Small intestine (tissue), 7 donors: ENCODE data around the gene DPH2. TPM values are rescaled to one million over a fixed set of nuclear protein-coding genes. Genes with fewer than 3 reads are reported as not detected.

Experiments
- DNase-seq, 2 donors: peaks; one replicate each; pipeline versions ENCODE4 v3.0.0 to v3.0.0-alpha.2; 2013
- FAIRE-seq: peaks from 2 replicates; lab custom pipeline; 2012; peaks lifted over from hg19 to GRCh38; lab: Jason Lieb, UNC
- H3K27ac ChIP-seq, 3 donors: one replicate each; pipeline ENCODE4 v1.5.1; 2013; ENCODE audit warnings: low read length in 2 of 3, mild to moderate bottlenecking in 2 of 3, control low read depth in 1 of 3, inconsistent platforms in 1 of 3, low read depth in 1 of 3, moderate library complexity in 1 of 3
- H3K27me3 ChIP-seq, 3 donors: one replicate each; pipeline ENCODE4 v1.6.1; 2013; ENCODE audit warnings: low read length in 3 of 3, inconsistent platforms in 1 of 3; ENCODE audit not compliant: control insufficient read depth in 3 of 3, insufficient read depth in 3 of 3
- H3K36me3 ChIP-seq, 3 donors: one replicate each; pipeline ENCODE4 v1.6.1; 2013; ENCODE audit warnings: low read length in 3 of 3, inconsistent platforms in 1 of 3, low read depth in 1 of 3, mild to moderate bottlenecking in 1 of 3, moderate library complexity in 1 of 3; ENCODE audit not compliant: control insufficient read depth in 3 of 3, insufficient read depth in 2 of 3
- H3K4me1 ChIP-seq, 3 donors: one replicate each; pipeline ENCODE4 v1.6.1; 2013; ENCODE audit warnings: low read length in 2 of 3, inconsistent platforms in 1 of 3, low read depth in 1 of 3, mild to moderate bottlenecking in 1 of 3, moderate library complexity in 1 of 3; ENCODE audit not compliant: control insufficient read depth in 3 of 3, insufficient read depth in 2 of 3
- H3K4me3 ChIP-seq, 3 donors: one replicate each; pipeline ENCODE4 v1.5.1; 2013; ENCODE audit warnings: low read length in 3 of 3, control low read depth in 1 of 3, inconsistent platforms in 1 of 3, low read depth in 1 of 3, mild to moderate bottlenecking in 1 of 3, moderate library complexity in 1 of 3
- H3K9me3 ChIP-seq, 2 donors: one replicate each; pipeline ENCODE4 v1.6.1; 2013; ENCODE audit warnings: low read depth in 1 of 2, low read length in 1 of 2; ENCODE audit not compliant: control insufficient read depth in 2 of 2, insufficient read depth in 1 of 2
- WGBS, 3 donors: extraction: QIAGEN DNeasy Blood & Tissue Kit; methylation state at CpG; one replicate each; pipeline ENCODE4 v1.1.7; 2013; 5-methylcytosine and 5-hydroxymethylcytosine counted together
- polyA plus RNA-seq, 4 donors: library from polyadenylated mRNA; stranded (reverse) in 3 of 4; unstranded in 1 of 4; fragments of 200-250 nt in 3 of 4; fragments of 120-200 nt in 1 of 4; gene quantifications; one replicate each; pipeline versions ENCODE4 v1.2.1 to v1.2.3, GENCODE V29; 2013
- donor health status: healthy with polysubstance abuse.
- donor health status: control.
- donor health status: control.
- donor health status: Bipolar disorder and iron deficiency.
- donor health status: healthy.

The DPH2 gene
- polyA plus RNA-seq, 4 donors, result 5.8 to 25.2 (median 15.6) TPM

DNA sequence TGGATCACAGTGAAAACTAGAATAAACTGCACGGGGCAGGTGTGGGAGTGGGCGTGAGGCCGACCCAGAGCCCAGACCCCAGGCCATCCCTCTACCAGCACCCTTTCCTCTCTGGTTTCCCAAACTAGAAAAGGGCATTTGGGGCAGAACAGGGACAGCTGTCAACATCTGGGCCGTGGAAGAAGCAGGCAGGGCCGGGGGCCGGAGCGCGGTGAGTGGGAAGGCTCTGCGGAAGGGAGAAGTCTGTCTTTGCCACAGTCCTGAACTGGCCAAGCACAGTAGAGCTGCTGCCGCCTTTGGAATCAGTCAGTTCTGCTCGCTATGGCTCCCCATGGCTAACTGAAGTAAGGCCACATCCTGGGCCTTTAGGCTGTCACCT is 28.2 kb downstream of the DPH2 start:
- FAIRE-seq, result no peak
- peaks cover 0 to 24% (median 0%) of the 10 kb centered on the region in 3 donors for H3K4me1 ChIP-seq
- H3K4me3 ChIP-seq, result peak overlapping the region in 1 of 3 donors; percentile 34
- peak overlapping the region in 1 of 3 donors; percentile 78 for H3K27ac ChIP-seq
- no peaks in the 10 kb centered on the region for H3K9me3 ChIP-seq
- DNase-seq, result no peak
- WGBS, 3 donors, result 75 to 85% (median 77%) methylated on average over 10 to 11 of the region's 11 CpGs
- no peaks in the 10 kb centered on the region for H3K27me3 ChIP-seq
- H3K36me3 ChIP-seq, result peaks cover 0 to 40% (median 0%) of the 10 kb centered on the region in 3 donors

DNA sequence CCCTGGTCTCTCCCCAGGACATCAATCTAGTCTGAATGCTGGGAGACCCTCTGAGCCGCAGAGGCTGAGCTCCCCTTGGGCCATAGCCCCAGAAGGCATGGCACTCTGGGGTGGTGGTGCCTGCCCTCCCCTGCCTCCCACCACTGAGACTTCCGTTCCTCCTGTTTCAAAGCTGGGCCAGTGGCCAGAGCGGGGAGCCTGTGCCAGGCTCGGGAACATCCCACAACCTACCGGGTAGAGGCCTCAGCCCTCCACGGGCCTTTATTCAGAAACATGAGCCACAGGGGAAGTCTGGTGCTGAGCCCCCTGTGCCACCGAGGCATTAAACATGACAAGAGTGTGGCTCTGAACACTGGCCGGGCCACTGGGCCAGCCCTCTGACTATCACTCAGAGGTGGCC is 29.6 kb downstream of the DPH2 start:
- Histone ChIP-seq H3K9me3 (no peaks in the 10 kb centered on the region), H3K4me1 (peaks cover 0 to 24% (median 0%) of the 10 kb centered on the region in 3 donors), H3K27me3 (no peaks in the 10 kb centered on the region), H3K27ac (no peak overlapping the region), H3K4me3 (no peak overlapping the region), H3K36me3 (peaks cover 0 to 37% (median 0%) of the 10 kb centered on the region in 3 donors)
- FAIRE-seq (no peak), DNase-seq (no peak)
- 91 to 96% (median 93%) methylated on average over 8 of the region's 8 CpGs for WGBS, 3 donors

DNA sequence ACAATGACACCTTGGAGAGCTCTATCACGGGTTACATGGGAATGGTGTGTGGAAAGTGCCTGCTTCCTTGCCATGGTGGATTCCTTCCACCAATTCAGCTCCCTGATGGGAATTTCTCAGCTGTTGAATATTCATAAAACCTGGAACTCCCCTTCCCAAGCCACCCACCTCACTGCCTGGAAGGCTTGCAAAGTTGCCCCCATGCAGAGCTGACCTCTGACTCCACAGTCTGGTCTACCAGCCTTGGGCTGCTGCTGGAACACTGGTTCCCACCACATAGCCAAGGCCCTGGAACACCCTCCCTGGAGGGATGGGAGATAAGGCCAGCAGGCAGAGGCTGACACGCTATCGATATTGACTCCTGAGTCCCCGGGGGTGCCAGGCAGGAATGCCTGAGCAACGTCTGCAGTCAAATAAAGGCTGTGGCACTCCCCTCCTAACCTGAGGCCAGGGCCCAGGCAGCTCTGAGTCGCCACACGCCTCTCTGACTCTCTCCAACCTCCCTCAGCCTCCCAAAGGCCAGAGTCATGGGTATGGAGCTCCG is 30.4 kb downstream of the DPH2 start:
- FAIRE-seq, result no peak

DNA sequence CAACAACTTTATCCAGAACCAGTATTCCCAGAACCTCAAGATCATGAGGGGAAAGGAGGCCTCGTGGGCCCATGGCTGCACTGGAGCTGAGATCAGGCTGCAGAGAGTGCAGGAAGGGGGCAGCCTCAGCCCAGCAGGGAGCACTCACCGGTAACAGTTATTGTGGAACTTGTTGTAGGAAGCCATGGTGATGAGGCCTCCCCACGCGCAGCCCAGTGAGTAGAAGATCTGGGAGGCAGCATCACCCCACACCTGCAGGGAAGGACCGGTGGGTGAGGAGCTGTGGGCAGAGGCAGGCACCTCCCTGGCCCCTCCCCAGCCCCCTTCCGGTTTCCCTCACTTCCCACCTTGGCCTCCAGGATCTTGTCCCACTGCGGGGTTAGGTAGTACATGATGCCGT is 32.4 kb downstream of the DPH2 start:
- H3K27me3 ChIP-seq, result no peaks in the 10 kb centered on the region

More for the DNA sequence above, 30.4 kb downstream of the DPH2 start:
- 81 to 84% (median 83%) methylated on average over 8 of the region's 8 CpGs for WGBS, 3 donors
- Histone ChIP-seq H3K27ac (no peak overlapping the region), H3K4me3 (no peak overlapping the region), H3K27me3 (no peaks in the 10 kb centered on the region), H3K36me3 (peaks cover 0 to 33% (median 0%) of the 10 kb centered on the region in 3 donors), H3K4me1 (peaks cover 0 to 20% (median 0%) of the 10 kb centered on the region in 3 donors), H3K9me3 (no peaks in the 10 kb centered on the region)
- no peak for DNase-seq

DNA sequence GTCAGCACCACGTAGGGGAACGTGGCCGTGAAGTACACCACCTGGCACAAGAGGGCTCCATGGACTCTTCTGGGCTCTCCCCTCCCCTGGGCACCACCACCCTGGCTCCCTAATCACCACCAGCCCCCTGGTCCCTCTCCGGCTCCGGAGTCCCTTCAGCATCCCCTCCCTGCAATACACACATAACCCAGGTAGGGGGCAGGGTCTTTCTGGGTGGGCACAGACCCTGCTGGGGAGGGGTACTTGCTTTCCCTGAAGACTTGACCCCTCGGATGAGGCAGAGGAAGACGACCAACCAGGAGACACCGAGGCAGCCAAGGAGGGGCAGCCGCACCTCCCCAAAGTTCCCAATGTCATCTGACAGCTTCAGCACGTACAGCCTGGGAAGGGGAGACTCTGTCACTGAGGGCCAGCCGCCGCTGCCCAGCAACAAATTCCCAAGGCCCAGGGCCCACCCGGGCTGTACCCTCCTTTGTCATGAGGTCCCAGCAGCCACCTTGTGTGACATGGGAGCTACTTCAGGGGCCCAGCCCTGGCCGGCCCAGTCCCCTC is 32.9 kb downstream of the DPH2 start:
- H3K36me3 ChIP-seq, result peaks cover 0 to 25% (median 0%) of the 10 kb centered on the region in 3 donors
- no peak overlapping the region for H3K4me3 ChIP-seq
- WGBS, 3 donors, result 87 to 94% (median 89%) methylated on average over 13 to 14 of the region's 14 CpGs
- FAIRE-seq (no peak), DNase-seq (no peak)
- H3K4me1 ChIP-seq, result peaks cover 0 to 12% (median 0%) of the 10 kb centered on the region in 3 donors
- no peak overlapping the region for H3K27ac ChIP-seq
- H3K27me3 ChIP-seq, result no peaks in the 10 kb centered on the region
- H3K9me3 ChIP-seq, result no peaks in the 10 kb centered on the region

More for the DNA sequence above, 32.4 kb downstream of the DPH2 start:
- no peaks in the 10 kb centered on the region for H3K9me3 ChIP-seq
- no peak overlapping the region for H3K4me3 ChIP-seq
- H3K4me1 ChIP-seq, result peaks cover 0 to 17% (median 0%) of the 10 kb centered on the region in 3 donors
- 78 to 85% (median 85%) methylated on average over 8 of the region's 8 CpGs for WGBS, 3 donors
- no peak for FAIRE-seq
- DNase-seq, result no peak
- no peak overlapping the region for H3K27ac ChIP-seq
- peaks cover 0 to 21% (median 0%) of the 10 kb centered on the region in 3 donors for H3K36me3 ChIP-seq

DNA sequence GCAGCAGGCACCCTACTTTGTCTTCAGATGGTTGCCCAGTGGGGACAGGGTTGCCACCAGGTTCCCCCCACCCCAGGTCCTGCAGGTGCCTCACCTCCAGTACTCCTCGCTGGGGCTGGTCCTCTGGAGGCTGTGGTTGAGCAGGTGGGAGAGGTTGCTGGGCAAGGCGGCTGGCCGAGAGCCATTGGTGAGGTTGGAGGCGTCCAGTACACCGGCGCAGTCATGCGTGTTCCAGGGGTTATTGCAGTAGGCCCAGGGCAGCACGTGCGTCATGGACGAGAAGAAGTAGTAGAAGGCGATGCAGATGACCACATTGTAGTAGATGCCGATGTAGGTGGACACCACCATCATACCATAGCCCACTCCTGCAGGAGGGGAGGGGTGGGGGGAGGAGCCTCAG is 38.4 kb downstream of the DPH2 start:
- Histone ChIP-seq H3K27ac (no peak overlapping the region), H3K27me3 (no peaks in the 10 kb centered on the region), H3K36me3 (peaks cover 0 to 10% (median 0%) of the 10 kb centered on the region in 3 donors), H3K4me3 (no peak overlapping the region), H3K9me3 (no peaks in the 10 kb centered on the region), H3K4me1 (peaks cover 0 to 18% (median 0%) of the 10 kb centered on the region in 3 donors)
- DNase-seq, result no peak
- no peak for FAIRE-seq
- WGBS, 3 donors, result 93 to 96% (median 94%) methylated on average over 12 of the region's 12 CpGs

DNA sequence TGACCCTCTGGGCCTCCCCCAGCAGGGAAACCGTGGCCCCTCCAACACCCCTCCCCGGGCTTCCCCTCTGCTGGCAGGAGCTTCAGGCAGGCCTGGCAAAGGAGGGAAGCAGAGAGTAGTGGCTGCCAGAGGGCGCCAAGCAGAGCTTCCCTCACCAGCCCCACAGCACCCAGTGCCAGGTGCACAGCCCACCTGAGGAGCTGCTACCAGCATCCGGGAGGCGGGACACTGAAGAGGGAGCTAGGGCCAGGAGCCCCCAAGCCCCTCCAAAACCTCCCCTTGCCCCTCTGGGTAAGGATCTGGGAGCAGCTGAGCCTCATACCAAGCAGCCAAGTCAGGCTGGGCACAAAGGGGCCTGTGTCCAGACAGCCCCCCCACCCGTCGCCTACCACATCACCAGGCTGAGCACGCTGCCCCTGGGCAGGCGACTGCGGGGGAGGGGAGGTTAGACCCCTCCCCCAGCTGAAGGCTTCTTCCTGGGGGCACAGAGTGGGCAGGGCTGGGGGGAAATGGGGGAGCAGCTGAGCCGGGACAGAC is 41.2 kb downstream of the DPH2 start:
- Histone ChIP-seq H3K9me3 (no peaks in the 10 kb centered on the region), H3K4me3 (no peak overlapping the region), H3K27me3 (no peaks in the 10 kb centered on the region), H3K4me1 (peaks cover 0 to 25% (median 0%) of the 10 kb centered on the region in 3 donors), H3K27ac (no peak overlapping the region), H3K36me3 (peaks cover 0 to 11% (median 0%) of the 10 kb centered on the region in 3 donors)
- FAIRE-seq, result no peak
- no peak for DNase-seq
- 85 to 92% (median 89%) methylated on average over 9 to 11 of the region's 11 CpGs for WGBS, 3 donors

DNA sequence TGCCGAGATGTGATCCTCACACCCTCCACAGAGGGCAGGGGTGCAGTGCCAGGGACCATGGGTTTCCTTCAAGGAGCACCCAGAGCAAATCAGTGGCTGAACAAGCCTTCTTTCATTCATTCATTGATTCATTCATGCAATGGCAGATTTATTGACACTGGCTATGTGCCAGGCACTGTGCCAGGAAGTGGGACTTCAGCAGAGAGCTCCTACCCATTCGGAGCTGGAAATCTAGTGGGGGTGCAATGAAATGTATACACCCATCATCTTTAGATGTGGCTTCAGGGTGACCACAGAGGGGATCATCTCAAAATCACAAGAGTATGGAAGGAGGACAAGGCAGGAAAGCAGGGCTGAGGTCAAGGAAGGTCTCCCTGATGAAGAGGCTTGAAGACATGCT is 42.6 kb downstream of the DPH2 start:
- H3K4me1 ChIP-seq, result peaks cover 0 to 25% (median 0%) of the 10 kb centered on the region in 3 donors
- 39 to 53% (median 50%) methylated on average over 2 of the region's 2 CpGs for WGBS, 3 donors
- FAIRE-seq, result no peak
- H3K27me3 ChIP-seq, result no peaks in the 10 kb centered on the region
- H3K27ac ChIP-seq, result no peak overlapping the region
- H3K36me3 ChIP-seq, result peaks cover 0 to 6% (median 0%) of the 10 kb centered on the region in 3 donors
- peak in 1 of 2 donors; percentile 30 for DNase-seq
- no peaks in the 10 kb centered on the region for H3K9me3 ChIP-seq
- H3K4me3 ChIP-seq, result no peak overlapping the region
